Measurements from ENCODE around the gene NTF3. TPM values are rescaled to one million over a fixed set of nuclear protein-coding genes. Genes with fewer than 3 reads are reported as not detected.

The NTF3 gene
- total RNA-seq, 1 experiment from 2014 or later = not detected

DNA sequence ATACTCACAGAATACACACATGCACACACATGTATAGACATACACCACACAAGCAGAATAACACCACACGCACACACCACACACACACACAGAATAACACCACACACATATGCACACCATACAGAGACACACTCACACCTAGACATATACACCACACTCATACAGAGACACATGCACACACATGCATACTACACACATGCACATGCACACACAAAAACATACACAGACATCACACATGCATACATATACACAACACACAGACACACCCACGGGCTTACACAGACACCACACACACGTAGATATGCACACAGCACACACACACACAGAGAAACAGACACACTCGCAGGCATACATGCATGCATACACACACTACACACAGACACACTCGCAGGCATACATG is 49.7 kb downstream of the NTF3 start:
- intact Hi-C loops (cut with micrococcal nuclease) = no loop called here
- BruUV-seq (replicated peaks) = no TSS peak
- no peak overlapping the region for H3K9ac ChIP-seq (ENCODE audit: low read length)
- ChIA-PET RAD21 (ENCODE audit: low non-redundant PET in 1 of 2, low total read pairs in 2 of 2, uncharacterized antibody in 2 of 2, unreplicated experiment in 2 of 2) (no interaction called here), POLR2A (no interaction called here), CTCF (no interaction called here)
- H3K4me1 ChIP-seq (ENCODE audit: control insufficient read depth in 1 of 2, insufficient read depth in 2 of 2, low read length in 2 of 2) = no peaks in the 10 kb centered on the region
- no peak overlapping the region for H3K4me2 ChIP-seq (ENCODE audit: low read length)
- H3K36me3 ChIP-seq (ENCODE audit: control insufficient read depth in 1 of 2, insufficient read depth in 2 of 2, low read length in 2 of 2) = no peaks in the 10 kb centered on the region
- no peak for TF ChIP-seq ELF1 (IDR thresholded peaks at IDR 0.05; ENCODE audit: borderline replicate concordance, low read depth)
- TF ChIP-seq, protein P1, sequence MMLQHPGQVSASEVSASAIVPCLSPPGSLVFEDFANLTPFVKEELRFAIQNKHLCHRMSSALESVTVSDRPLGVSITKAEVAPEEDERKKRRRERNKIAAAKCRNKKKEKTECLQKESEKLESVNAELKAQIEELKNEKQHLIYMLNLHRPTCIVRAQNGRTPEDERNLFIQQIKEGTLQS (IDR thresholded peaks at IDR 0.05) = no peak
- no peak for TF ChIP-seq SIN3A (IDR thresholded peaks at IDR 0.05; ENCODE audit: low read depth)
- no peak for TF ChIP-seq FOSL1 (IDR thresholded peaks at IDR 0.05; ENCODE audit: low read depth)
- no peak for TF ChIP-seq CBX3 (IDR thresholded peaks at IDR 0.05; ENCODE audit: low read depth)
- TF ChIP-seq TCF7L2 (IDR thresholded peaks at IDR 0.05; ENCODE audit: borderline replicate concordance, extremely low read depth, insufficient read depth, insufficient read length) = no peak
- TF ChIP-seq SRF (IDR thresholded peaks at IDR 0.05; ENCODE audit: low read depth) = no peak
- TF ChIP-seq ZNF274 (IDR thresholded peaks at IDR 0.05; ENCODE audit: low read depth, low read length) = no peak
- no peak for TF ChIP-seq REST (IDR thresholded peaks at IDR 0.05; ENCODE audit: low read depth)
- no peak for TF ChIP-seq YY1 (IDR thresholded peaks at IDR 0.05; ENCODE audit: extremely low read depth, insufficient replicate concordance, low read depth, low read length)
- TF ChIP-seq MAX (IDR thresholded peaks at IDR 0.05) = no peak
- no peak for TF ChIP-seq ZFX (IDR thresholded peaks at IDR 0.05)
- TF ChIP-seq JUND (IDR thresholded peaks at IDR 0.05) = no peak
- TF ChIP-seq EGR1 (IDR thresholded peaks at IDR 0.05; ENCODE audit: low read depth) = no peak
- no peak overlapping the region for H3K27ac ChIP-seq (ENCODE audit: low read depth, low read length)
- ATAC-seq = no peak
- H3K4me3 ChIP-seq (replicated peaks in 1 of 2; ENCODE audit: low read depth in 1 of 2, low read length in 2 of 2) = no peak overlapping the region
- no peaks in the 10 kb centered on the region for H4K20me1 ChIP-seq (ENCODE audit: insufficient read depth)
- H3K79me2 ChIP-seq (ENCODE audit: insufficient read depth, low read length) = no peaks in the 10 kb centered on the region
- DNase-seq (ENCODE audit: low read depth, low spot score) = no peak
- H2AFZ ChIP-seq (ENCODE audit: low read depth, low read length, poor library complexity, severe bottlenecking) = no peak overlapping the region
- H3K27me3 ChIP-seq (ENCODE audit: insufficient read depth, low read length) = peaks cover 43% of the 10 kb centered on the region
- H3K9me2 ChIP-seq (ENCODE audit: insufficient read depth) = no peaks in the 10 kb centered on the region
- H3K9me3 ChIP-seq (ENCODE audit: control insufficient read depth in 1 of 2, insufficient read depth in 1 of 2, low read depth in 1 of 2, low read length in 2 of 2) = no peaks in the 10 kb centered on the region
